ENCODE results near the gene JOSD1. TPM values are rescaled to one million over a fixed set of nuclear protein-coding genes. Genes with fewer than 3 reads are reported as not detected.

Gene JOSD1
- total RNA-seq, 1 experiment from 2014 or later, result 50.5 TPM

DNA sequence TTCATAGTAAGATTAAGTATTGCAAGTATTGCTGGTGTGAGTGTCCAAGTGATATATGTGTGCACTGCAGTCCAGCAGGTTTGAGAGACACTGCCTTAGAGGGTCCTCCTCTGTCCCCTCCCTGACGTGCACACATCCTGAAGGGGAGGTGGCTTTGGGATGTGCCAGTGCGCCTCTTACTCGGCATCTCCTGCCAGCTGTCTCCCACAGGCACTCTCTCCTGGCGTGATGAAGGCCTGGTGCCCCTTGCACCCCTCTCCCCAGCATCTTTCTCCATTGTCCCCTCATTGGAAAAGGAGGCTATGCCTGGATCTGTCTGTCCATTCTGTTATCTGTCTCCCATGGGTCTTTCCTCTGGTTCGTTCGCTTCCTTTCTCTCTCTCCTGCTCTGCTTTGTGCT, 29.2 kb upstream of the JOSD1 start:
- H3K4me2 ChIP-seq (ENCODE audit: low read depth, low read length, poor library complexity, severe bottlenecking), result no peak overlapping the region
- H4K20me1 ChIP-seq (ENCODE audit: insufficient read depth, low read depth, low read length), result no peaks in the 10 kb centered on the region
- no peaks in the 10 kb centered on the region for H3K4me1 ChIP-seq (ENCODE audit: low read length)
- no peaks in the 10 kb centered on the region for H3K9me2 ChIP-seq (replicated peaks; ENCODE audit: insufficient read depth, low read length)
- no peak overlapping the region for H3K27ac ChIP-seq (ENCODE audit: low read length)
- H3K36me3 ChIP-seq (ENCODE audit: insufficient read depth, low read length), result peaks cover 12% of the 10 kb centered on the region
- H3K79me2 ChIP-seq (ENCODE audit: low read length), result no peaks in the 10 kb centered on the region
- no peak overlapping the region for H3K4me3 ChIP-seq (ENCODE audit: low read length)
- DNase-seq, result no peak
- H3K27me3 ChIP-seq (ENCODE audit: low read length), result no peaks in the 10 kb centered on the region
- no peaks in the 10 kb centered on the region for H3K9me3 ChIP-seq (ENCODE audit: low read length)
- H2AFZ ChIP-seq (ENCODE audit: low read length), result no peak overlapping the region
- H3K9ac ChIP-seq (ENCODE audit: low read length), result no peak overlapping the region

DNA sequence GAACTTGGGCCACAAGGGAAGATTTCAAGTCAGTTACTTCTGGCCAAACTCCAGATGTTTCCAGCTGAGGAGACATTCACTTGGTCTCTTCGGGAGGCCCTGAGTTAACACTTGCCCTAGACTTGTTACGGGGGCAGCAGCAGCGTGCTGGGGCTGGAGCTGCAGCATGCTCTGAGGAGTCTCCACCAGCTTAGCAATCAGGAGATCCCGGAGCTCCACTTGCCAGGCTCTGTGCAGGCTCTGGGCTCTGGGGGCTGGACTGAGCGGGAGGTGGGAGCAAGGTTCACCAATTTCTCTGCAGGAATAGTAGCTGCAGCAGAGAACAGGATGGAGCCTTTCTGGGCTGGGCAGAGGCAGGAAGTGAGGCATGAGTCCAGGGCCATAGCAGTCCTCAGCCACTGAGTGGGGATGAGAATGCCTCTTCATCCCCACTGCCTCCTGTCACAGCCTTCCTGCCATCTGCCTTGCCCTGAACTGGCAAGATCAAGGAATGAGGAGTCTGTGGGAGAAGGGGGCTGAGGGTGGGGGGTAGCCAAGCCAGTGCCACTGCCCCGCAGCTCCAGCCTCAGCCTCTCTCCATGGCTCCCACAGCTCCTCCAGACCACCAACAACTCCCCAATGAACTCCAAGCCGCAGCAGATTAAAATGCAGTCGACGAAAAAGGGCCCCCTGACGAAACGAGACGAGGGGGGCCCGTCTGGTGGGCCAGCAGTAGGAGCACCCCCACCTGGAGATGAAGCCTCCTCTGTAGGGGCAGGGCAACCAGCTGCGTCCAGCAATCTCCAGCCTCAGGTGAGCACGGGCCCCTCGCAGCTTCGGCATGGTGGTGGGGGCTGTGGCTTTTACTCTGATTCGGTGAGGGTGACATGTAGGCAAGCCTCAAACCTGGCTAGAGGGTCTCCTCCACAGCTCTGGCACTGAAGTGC, 28.4 kb upstream of the JOSD1 start:
- Histone ChIP-seq H3K9ac (ENCODE audit: low read length) (no peak overlapping the region), H3K9me3 (ENCODE audit: low read length) (no peaks in the 10 kb centered on the region), H3K36me3 (ENCODE audit: insufficient read depth, low read length) (peaks cover 16% of the 10 kb centered on the region), H2AFZ (ENCODE audit: low read length) (no peak overlapping the region), H3K79me2 (ENCODE audit: low read length) (no peaks in the 10 kb centered on the region), H3K4me1 (ENCODE audit: low read length) (no peaks in the 10 kb centered on the region), H3K27me3 (ENCODE audit: low read length) (no peaks in the 10 kb centered on the region), H3K9me2 (replicated peaks; ENCODE audit: insufficient read depth, low read length) (no peaks in the 10 kb centered on the region), H3K27ac (ENCODE audit: low read length) (no peak overlapping the region), H3K4me2 (ENCODE audit: low read depth, low read length, poor library complexity, severe bottlenecking) (no peak overlapping the region), H3K4me3 (ENCODE audit: low read length) (no peak overlapping the region), H4K20me1 (ENCODE audit: insufficient read depth, low read depth, low read length) (peaks cover 5% of the 10 kb centered on the region; the same call in 1 of the 2 replicates)
- no peak for DNase-seq

DNA sequence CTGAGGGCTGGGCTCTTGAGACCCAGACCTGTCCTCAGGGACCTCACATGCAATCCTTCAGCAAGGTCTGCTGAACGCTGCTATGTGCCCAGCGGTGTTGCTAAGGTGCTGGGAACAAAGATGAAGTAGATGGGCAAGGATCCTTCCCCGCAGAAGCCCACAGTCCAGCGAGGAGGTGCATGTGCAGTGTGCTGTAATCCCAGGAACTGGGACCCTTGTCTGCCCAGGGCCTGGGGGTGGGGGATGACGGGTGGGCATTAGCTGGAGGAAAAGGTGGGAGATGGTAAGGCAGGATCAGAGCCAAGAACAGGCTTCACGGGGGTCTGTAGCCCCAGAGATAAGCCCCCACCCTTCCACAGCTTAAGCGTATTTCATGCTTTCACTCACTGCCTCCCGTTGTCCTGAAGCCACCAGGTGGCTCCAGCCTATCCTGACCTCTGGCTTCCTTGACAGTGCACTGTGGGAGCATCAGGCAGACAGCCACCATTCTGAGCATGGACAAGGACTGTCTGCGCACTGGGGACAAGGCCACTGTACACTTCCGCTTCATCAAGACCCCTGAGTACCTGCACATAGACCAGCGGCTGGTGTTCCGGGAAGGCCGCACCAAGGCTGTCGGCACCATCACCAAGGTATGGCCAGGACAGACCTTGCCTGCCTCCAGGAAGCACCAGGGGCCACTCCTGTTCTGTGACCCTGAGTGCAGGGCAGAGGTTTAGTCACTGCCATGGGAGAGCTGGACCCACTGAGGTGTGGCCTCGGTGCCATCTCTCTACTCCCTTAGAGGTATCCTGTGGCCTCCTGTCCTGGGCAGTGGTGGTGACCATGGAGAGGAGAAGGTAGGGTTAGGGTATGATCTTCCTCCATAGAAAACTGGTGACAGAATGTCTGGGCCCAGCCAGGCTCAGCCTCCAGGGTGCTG, 27.0 kb upstream of the JOSD1 start:
- no peaks in the 10 kb centered on the region for H3K9me3 ChIP-seq (ENCODE audit: low read length)
- H3K4me2 ChIP-seq (ENCODE audit: low read depth, low read length, poor library complexity, severe bottlenecking), result no peak overlapping the region
- H3K36me3 ChIP-seq (ENCODE audit: insufficient read depth, low read length), result peaks cover 19% of the 10 kb centered on the region
- no peak overlapping the region for H3K27ac ChIP-seq (ENCODE audit: low read length)
- no peak overlapping the region for H2AFZ ChIP-seq (ENCODE audit: low read length)
- no peaks in the 10 kb centered on the region for H3K9me2 ChIP-seq (replicated peaks; ENCODE audit: insufficient read depth, low read length)
- no peaks in the 10 kb centered on the region for H3K4me1 ChIP-seq (ENCODE audit: low read length)
- peaks cover 5% of the 10 kb centered on the region; the same call in 1 of the 2 replicates for H4K20me1 ChIP-seq (ENCODE audit: insufficient read depth, low read depth, low read length)
- no peaks in the 10 kb centered on the region for H3K79me2 ChIP-seq (ENCODE audit: low read length)
- no peak for DNase-seq
- no peaks in the 10 kb centered on the region for H3K27me3 ChIP-seq (ENCODE audit: low read length)
- H3K9ac ChIP-seq (ENCODE audit: low read length), result no peak overlapping the region
- H3K4me3 ChIP-seq (ENCODE audit: low read length), result no peak overlapping the region

DNA sequence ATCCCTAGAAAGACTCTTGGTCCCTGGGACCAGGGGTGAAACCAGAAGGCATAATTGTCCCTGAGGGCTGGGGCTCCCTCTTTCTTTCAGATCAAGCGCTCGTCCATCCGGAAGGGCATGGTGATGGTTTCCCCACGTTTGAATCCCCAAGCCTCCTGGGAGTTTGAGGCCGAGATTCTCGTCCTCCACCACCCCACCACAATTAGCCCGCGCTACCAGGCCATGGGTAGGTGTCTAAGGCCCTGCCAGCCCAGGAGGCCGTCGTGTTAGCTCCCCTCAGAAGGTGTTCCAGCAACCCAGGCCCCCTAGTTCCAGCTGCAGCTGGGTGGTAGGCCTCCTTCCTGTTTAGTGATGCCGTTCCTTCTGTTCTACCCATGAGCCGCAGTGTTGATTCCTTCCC, 26.4 kb upstream of the JOSD1 start:
- Histone ChIP-seq H3K4me2 (ENCODE audit: low read depth, low read length, poor library complexity, severe bottlenecking) (no peak overlapping the region), H3K4me3 (ENCODE audit: low read length) (no peak overlapping the region), H3K9ac (ENCODE audit: low read length) (no peak overlapping the region), H3K9me3 (ENCODE audit: low read length) (no peaks in the 10 kb centered on the region), H3K27ac (ENCODE audit: low read length) (no peak overlapping the region), H2AFZ (ENCODE audit: low read length) (no peak overlapping the region), H4K20me1 (ENCODE audit: insufficient read depth, low read depth, low read length) (peaks cover 8% of the 10 kb centered on the region; the same call in 1 of the 2 replicates), H3K9me2 (replicated peaks; ENCODE audit: insufficient read depth, low read length) (no peaks in the 10 kb centered on the region), H3K27me3 (ENCODE audit: low read length) (no peaks in the 10 kb centered on the region), H3K79me2 (ENCODE audit: low read length) (no peaks in the 10 kb centered on the region), H3K4me1 (ENCODE audit: low read length) (no peaks in the 10 kb centered on the region), H3K36me3 (ENCODE audit: insufficient read depth, low read length) (peaks cover 26% of the 10 kb centered on the region)
- DNase-seq, result no peak

DNA sequence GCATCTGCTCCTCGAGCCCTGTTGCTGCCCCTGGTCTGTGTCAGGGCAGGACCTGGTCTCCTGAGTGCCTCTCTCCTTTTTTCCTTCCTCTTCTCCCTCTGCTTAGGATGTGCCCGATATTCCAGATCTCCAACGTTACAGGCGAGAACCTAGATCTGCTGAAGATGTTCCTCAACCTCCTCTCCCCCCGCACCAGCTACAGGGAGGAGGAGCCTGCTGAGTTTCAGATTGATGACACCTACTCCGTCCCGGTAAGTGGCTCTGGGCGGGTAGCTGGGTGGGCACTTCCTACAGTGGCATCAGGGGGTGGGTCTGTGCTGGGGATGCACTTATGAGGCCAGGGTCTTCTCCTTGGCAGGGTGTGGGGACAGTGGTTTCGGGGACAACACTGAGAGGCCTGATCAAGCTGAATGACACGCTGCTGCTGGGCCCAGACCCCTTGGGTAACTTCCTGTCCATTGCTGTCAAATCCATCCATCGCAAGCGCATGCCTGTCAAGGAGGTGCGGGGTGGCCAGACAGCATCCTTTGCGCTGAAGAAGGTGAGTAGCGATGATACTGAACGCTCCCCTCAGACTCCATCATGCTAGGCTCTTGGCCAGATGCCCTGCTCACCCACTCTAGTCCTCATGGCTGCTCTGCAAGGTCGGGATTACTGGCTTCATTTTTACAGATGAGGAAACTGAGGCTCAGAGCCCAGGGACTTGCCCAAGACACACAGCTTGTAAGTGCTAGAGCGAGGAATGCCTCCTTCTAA, 25.3 kb upstream of the JOSD1 start:
- Histone ChIP-seq H3K36me3 (ENCODE audit: insufficient read depth, low read length) (peaks cover 28% of the 10 kb centered on the region), H3K4me1 (ENCODE audit: low read length) (no peaks in the 10 kb centered on the region), H3K9ac (ENCODE audit: low read length) (no peak overlapping the region), H2AFZ (ENCODE audit: low read length) (no peak overlapping the region), H3K79me2 (ENCODE audit: low read length) (no peaks in the 10 kb centered on the region), H4K20me1 (ENCODE audit: insufficient read depth, low read depth, low read length) (peaks cover 8% of the 10 kb centered on the region; the same call in 1 of the 2 replicates), H3K9me2 (replicated peaks; ENCODE audit: insufficient read depth, low read length) (no peaks in the 10 kb centered on the region), H3K4me3 (ENCODE audit: low read length) (no peak overlapping the region), H3K27ac (ENCODE audit: low read length) (no peak overlapping the region), H3K27me3 (ENCODE audit: low read length) (no peaks in the 10 kb centered on the region), H3K9me3 (ENCODE audit: low read length) (no peaks in the 10 kb centered on the region), H3K4me2 (ENCODE audit: low read depth, low read length, poor library complexity, severe bottlenecking) (no peak overlapping the region)
- DNase-seq, result no peak

DNA sequence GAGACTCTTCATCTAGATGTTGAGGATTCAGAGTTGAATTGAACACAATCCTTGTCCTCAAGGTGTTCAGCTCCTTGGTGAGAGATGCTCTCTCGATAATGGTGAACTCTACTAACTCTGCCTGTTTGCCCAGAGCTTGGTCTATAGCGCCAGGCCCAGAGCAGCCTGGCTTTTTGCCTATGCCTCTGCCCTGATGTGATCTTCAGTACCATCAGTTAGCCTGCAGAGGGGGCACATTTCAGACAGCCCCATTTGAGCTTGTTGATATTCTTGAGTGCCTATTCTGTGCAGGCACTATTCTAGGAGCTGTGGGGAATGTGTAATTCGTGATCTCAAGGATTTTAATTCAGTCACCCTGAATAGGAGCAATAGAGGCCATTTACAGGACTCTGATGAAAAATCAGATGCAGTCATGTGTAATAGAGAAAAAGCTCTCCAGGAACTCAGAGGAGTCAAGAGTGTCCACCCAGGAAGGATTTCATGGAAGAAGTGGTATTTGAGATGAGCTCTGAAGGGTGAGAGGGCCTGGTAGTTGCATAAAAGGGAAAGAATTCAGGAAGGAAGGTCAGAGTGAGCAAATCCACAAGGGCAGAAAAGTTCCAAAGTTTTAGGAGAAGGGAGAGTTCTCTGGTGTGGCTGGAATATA, 24.3 kb upstream of the JOSD1 start:
- peak; percentile 82 for DNase-seq
- H3K79me2 ChIP-seq (ENCODE audit: low read length), result no peaks in the 10 kb centered on the region
- H4K20me1 ChIP-seq (ENCODE audit: insufficient read depth, low read depth, low read length), result peaks cover 8% of the 10 kb centered on the region; the same call in 1 of the 2 replicates

DNA sequence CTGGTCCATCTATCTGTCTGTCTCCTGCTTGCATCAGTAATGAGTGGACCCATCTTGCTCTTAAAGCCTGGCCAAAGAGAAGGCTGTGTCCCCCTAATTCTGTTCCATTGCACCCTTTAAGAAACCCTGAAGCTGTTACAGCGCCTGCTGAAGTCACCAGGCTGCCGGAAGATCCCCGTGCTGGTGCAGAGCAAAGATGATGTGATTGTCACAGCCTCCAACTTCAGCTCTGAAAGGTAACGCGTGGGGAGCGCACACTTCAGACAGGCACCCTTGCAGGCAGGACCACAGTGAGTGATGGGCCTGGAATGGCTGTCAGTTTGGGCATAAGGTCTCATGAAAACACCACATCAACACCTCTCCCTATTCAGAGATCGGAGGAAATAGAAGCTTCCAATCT, 23.4 kb upstream of the JOSD1 start:
- Histone ChIP-seq H2AFZ (ENCODE audit: low read length) (no peak overlapping the region), H3K79me2 (ENCODE audit: low read length) (0 out of 2 replicates have a peak, but pooled peaks cover 3% of the 10 kb centered on the region), H3K4me2 (ENCODE audit: low read depth, low read length, poor library complexity, severe bottlenecking) (no peak overlapping the region), H3K9me2 (replicated peaks; ENCODE audit: insufficient read depth, low read length) (no peaks in the 10 kb centered on the region), H3K9me3 (ENCODE audit: low read length) (no peaks in the 10 kb centered on the region), H3K27ac (ENCODE audit: low read length) (no peak overlapping the region), H3K4me3 (ENCODE audit: low read length) (no peak overlapping the region), H4K20me1 (ENCODE audit: insufficient read depth, low read depth, low read length) (peaks cover 8% of the 10 kb centered on the region; the same call in 1 of the 2 replicates), H3K4me1 (ENCODE audit: low read length) (no peaks in the 10 kb centered on the region), H3K9ac (ENCODE audit: low read length) (no peak overlapping the region), H3K36me3 (ENCODE audit: insufficient read depth, low read length) (peaks cover 30% of the 10 kb centered on the region), H3K27me3 (ENCODE audit: low read length) (no peaks in the 10 kb centered on the region)
- DNase-seq, result no peak

More for the DNA sequence above, 24.3 kb upstream of the JOSD1 start:
- Histone ChIP-seq H3K36me3 (ENCODE audit: insufficient read depth, low read length) (peaks cover 30% of the 10 kb centered on the region), H3K4me2 (ENCODE audit: low read depth, low read length, poor library complexity, severe bottlenecking) (no peak overlapping the region), H3K27ac (ENCODE audit: low read length) (no peak overlapping the region), H3K9me2 (replicated peaks; ENCODE audit: insufficient read depth, low read length) (no peaks in the 10 kb centered on the region), H2AFZ (ENCODE audit: low read length) (no peak overlapping the region), H3K4me1 (ENCODE audit: low read length) (no peaks in the 10 kb centered on the region), H3K27me3 (ENCODE audit: low read length) (no peaks in the 10 kb centered on the region), H3K4me3 (ENCODE audit: low read length) (no peak overlapping the region), H3K9ac (ENCODE audit: low read length) (no peak overlapping the region), H3K9me3 (ENCODE audit: low read length) (no peaks in the 10 kb centered on the region)

Measured in Karpas-422 (cell line).